ENCODE results near the gene FBXL16. TPM values are rescaled to one million over a fixed set of nuclear protein-coding genes. Genes with fewer than 3 reads are reported as not detected.
"Not testable (repeated sequence)": the region's sequence is repeated elsewhere in the genome, so short reads cannot be mapped to it uniquely, and the experiment has no call there.

The FBXL16 gene
- total and polyA plus RNA-seq, 2 experiments from 2014 or later, result 0.07 to 0.28 TPM

DNA sequence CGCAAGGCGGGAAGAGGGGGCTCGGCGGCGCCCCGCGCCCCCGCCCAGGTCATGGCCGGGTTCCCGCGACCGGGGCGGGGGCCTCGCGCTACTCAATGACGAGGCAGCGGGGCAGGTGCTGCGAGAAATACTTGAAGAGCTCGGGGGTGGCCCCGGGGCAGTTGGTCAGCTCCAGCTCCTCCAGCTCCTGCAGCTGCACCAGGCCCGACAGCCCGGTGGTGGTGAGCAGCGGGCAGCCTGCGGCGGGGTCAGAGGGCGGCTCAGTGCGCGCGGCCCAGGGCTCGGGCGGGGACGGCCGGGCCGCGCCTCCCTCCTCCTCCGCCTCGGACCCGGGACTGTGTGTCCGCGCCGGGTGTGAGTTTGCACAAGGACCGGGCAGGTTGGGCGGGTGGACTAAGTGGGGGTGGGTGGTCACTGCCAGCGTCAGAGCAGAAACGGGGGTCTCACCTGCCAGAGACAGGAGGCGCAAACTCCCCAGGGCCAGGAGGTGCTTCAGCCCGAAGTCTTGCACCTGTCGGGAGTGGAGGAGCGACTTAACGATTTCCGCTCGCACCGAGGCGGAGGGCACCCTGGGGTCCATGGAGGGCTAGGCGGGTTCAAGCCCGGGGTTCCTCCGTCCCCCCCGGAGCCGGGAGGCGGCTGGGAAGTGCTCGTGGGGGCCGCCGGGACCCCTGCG lies 11.3 kb downstream of the FBXL16 start:
- Histone ChIP-seq H3K79me2 (peaks cover 8% of the 10 kb centered on the region), H4K20me1 (ENCODE audit: insufficient read depth, poor library complexity, severe bottlenecking) (no peaks in the 10 kb centered on the region), H3K9me3 (ENCODE audit: low read depth) (no peaks in the 10 kb centered on the region), H3K27ac (no peak overlapping the region), H3K36me3 (replicated peaks; ENCODE audit: insufficient read depth, low read depth) (no peaks in the 10 kb centered on the region), H3K4me2 (peak overlapping the region; percentile 67), H3K27me3 (peaks cover 60% of the 10 kb centered on the region), H3K4me3 (no peak overlapping the region), H3K9me2 (replicated peaks; ENCODE audit: insufficient read depth) (no peaks in the 10 kb centered on the region), H3K4me1 (ENCODE audit: insufficient read depth) (peaks cover 9% of the 10 kb centered on the region), H2AFZ (no peak overlapping the region)
- TF ChIP-seq, protein P1, sequence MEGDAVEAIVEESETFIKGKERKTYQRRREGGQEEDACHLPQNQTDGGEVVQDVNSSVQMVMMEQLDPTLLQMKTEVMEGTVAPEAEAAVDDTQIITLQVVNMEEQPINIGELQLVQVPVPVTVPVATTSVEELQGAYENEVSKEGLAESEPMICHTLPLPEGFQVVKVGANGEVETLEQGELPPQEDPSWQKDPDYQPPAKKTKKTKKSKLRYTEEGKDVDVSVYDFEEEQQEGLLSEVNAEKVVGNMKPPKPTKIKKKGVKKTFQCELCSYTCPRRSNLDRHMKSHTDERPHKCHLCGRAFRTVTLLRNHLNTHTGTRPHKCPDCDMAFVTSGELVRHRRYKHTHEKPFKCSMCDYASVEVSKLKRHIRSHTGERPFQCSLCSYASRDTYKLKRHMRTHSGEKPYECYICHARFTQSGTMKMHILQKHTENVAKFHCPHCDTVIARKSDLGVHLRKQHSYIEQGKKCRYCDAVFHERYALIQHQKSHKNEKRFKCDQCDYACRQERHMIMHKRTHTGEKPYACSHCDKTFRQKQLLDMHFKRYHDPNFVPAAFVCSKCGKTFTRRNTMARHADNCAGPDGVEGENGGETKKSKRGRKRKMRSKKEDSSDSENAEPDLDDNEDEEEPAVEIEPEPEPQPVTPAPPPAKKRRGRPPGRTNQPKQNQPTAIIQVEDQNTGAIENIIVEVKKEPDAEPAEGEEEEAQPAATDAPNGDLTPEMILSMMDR (IDR thresholded peaks at IDR 0.05; ENCODE audit: poor library complexity), result no peak
- TF ChIP-seq EZH2 (IDR thresholded peaks at IDR 0.05; ENCODE audit: borderline replicate concordance), result peak; percentile 76
- DNase-seq (ENCODE audit: low spot score), result no peak
- 7% methylated on average over 33 of the region's 64 CpGs for WGBS (ENCODE audit: low lambda C conversion rate, missing lambda C conversion rate)

DNA sequence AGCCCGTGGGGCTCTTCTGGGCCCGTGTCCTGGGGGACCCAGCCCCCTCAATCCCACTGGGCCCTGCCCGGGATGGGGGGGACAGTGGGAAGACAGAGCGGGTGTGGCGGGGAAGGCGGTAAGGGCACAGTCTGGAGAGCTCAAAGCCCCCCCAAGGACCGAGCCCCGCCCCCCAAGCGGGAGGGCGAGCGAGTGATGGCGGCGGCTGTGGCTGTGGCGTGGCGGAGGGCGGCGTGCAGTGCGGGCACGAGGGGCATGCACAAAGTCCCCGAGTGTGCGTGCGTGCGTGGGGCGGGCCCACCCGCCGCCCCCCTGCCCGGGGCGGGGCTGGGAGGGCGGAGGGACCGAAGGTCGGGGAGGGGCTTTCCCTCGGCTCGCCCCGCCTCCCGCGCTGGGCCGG lies 11.8 kb downstream of the FBXL16 start:
- no peaks in the 10 kb centered on the region for H3K9me3 ChIP-seq (ENCODE audit: low read depth)
- TF ChIP-seq EZH2phosphoT487 (IDR thresholded peaks at IDR 0.05; ENCODE audit: low read depth, severe bottlenecking, unreplicated experiment) (peak; percentile 37), EZH2 (IDR thresholded peaks at IDR 0.05; ENCODE audit: borderline replicate concordance) (no peak)
- H3K79me2 ChIP-seq, result peaks cover 13% of the 10 kb centered on the region
- no peaks in the 10 kb centered on the region for H3K9me2 ChIP-seq (replicated peaks; ENCODE audit: insufficient read depth)
- H3K27me3 ChIP-seq, result peaks cover 54% of the 10 kb centered on the region
- H3K4me2 ChIP-seq, result peak overlapping the region; percentile 67
- H4K20me1 ChIP-seq (ENCODE audit: insufficient read depth, poor library complexity, severe bottlenecking), result no peaks in the 10 kb centered on the region
- WGBS (ENCODE audit: low lambda C conversion rate, missing lambda C conversion rate), result 18% methylated on average over 2 of the region's 37 CpGs
- H3K4me1 ChIP-seq (ENCODE audit: insufficient read depth), result peaks cover 12% of the 10 kb centered on the region
- H3K4me3 ChIP-seq, result no peak overlapping the region
- DNase-seq (ENCODE audit: low spot score), result no peak
- no peaks in the 10 kb centered on the region for H3K36me3 ChIP-seq (replicated peaks; ENCODE audit: insufficient read depth, low read depth)
- H2AFZ ChIP-seq, result no peak overlapping the region
- no peak overlapping the region for H3K27ac ChIP-seq

DNA sequence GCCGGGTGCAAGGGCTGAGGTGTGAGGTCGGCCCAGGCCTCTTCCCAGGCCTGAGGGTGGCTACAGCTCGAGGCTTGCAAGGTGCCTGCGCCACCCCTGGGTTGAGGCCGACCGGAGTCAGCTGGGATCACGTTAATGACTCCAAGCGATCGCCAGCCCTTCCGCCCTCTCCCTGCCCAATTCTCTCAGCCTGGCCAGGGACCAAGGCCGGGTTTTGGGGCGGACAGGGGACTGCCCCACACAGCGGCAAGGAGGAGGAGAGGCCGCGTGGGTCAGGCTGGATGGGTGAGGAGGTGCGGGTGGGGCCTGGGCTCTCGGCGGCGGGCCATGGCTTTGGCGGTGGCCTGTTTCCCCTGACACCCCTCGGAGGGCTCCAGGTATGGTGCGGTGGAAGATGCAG lies 12.2 kb downstream of the FBXL16 start:
- DNase-seq (ENCODE audit: low spot score), result no peak
- Histone ChIP-seq H3K4me1 (ENCODE audit: insufficient read depth) (peaks cover 12% of the 10 kb centered on the region), H3K79me2 (peaks cover 16% of the 10 kb centered on the region), H2AFZ (no peak overlapping the region), H3K4me2 (no peak overlapping the region), H4K20me1 (ENCODE audit: insufficient read depth, poor library complexity, severe bottlenecking) (no peaks in the 10 kb centered on the region), H3K4me3 (no peak overlapping the region), H3K27me3 (peaks cover 50% of the 10 kb centered on the region), H3K9me3 (ENCODE audit: low read depth) (no peaks in the 10 kb centered on the region), H3K36me3 (replicated peaks; ENCODE audit: insufficient read depth, low read depth) (no peaks in the 10 kb centered on the region), H3K27ac (no peak overlapping the region), H3K9me2 (replicated peaks; ENCODE audit: insufficient read depth) (no peaks in the 10 kb centered on the region)
- TF ChIP-seq, protein P1 (IDR thresholded peaks at IDR 0.05; ENCODE audit: poor library complexity), result no peak
- no peak for TF ChIP-seq EZH2 (IDR thresholded peaks at IDR 0.05; ENCODE audit: borderline replicate concordance)
- no peak for TF ChIP-seq EZH2phosphoT487 (IDR thresholded peaks at IDR 0.05; ENCODE audit: low read depth, severe bottlenecking, unreplicated experiment)
- WGBS (ENCODE audit: low lambda C conversion rate, missing lambda C conversion rate), result 52% methylated on average over 22 of the region's 22 CpGs

DNA sequence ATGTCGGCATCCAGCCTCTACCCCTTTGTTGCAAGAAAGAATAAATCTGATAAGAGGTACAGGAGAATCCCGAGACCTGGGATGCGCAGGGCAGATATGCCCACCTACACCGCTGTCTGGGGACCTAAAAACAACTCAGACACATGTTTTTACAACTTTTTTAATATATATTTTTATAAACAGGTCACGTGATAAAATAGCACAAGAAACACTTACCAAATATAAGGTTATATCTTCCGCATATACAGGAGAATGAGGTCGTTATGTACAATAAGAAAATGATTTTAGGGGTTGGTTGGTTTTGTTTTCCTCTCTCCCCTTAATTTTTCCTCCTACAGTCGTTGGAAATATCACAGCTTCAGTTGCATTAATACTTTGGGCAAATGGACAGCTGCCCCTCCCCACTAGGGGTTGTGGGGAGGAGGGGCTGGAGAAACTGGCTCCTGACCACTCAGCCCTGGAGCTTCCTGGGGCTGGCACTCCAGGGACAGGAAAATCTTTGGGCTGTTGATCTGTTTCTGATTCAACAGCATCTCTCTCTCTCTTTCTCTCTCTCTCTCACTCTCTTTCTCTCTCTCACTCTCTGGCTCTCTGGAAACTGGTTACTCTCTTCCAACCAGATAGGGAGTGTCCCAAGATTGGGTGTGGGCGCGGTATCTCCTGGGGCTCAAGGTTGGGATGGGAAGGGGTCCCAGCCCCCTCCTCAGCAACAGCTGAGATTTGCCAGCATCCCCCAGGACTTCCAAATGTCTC lies 13.1 kb downstream of the FBXL16 start:
- TF ChIP-seq, protein P1 (IDR thresholded peaks at IDR 0.05; ENCODE audit: poor library complexity), result no peak
- no peak for TF ChIP-seq EZH2phosphoT487 (IDR thresholded peaks at IDR 0.05; ENCODE audit: low read depth, severe bottlenecking, unreplicated experiment)
- TF ChIP-seq EZH2 (IDR thresholded peaks at IDR 0.05; ENCODE audit: borderline replicate concordance), result no peak
- Histone ChIP-seq H3K9me3 (ENCODE audit: low read depth) (no peaks in the 10 kb centered on the region), H3K79me2 (peaks cover 16% of the 10 kb centered on the region), H4K20me1 (ENCODE audit: insufficient read depth, poor library complexity, severe bottlenecking) (no peaks in the 10 kb centered on the region), H2AFZ (no peak overlapping the region), H3K4me1 (ENCODE audit: insufficient read depth) (peaks cover 12% of the 10 kb centered on the region), H3K27me3 (peaks cover 48% of the 10 kb centered on the region), H3K36me3 (replicated peaks; ENCODE audit: insufficient read depth, low read depth) (no peaks in the 10 kb centered on the region), H3K4me2 (no peak overlapping the region), H3K4me3 (no peak overlapping the region), H3K27ac (no peak overlapping the region), H3K9me2 (replicated peaks; ENCODE audit: insufficient read depth) (no peaks in the 10 kb centered on the region)
- DNase-seq (ENCODE audit: low spot score), result no peak
- 73% methylated on average over 10 of the region's 10 CpGs for WGBS (ENCODE audit: low lambda C conversion rate, missing lambda C conversion rate)

DNA sequence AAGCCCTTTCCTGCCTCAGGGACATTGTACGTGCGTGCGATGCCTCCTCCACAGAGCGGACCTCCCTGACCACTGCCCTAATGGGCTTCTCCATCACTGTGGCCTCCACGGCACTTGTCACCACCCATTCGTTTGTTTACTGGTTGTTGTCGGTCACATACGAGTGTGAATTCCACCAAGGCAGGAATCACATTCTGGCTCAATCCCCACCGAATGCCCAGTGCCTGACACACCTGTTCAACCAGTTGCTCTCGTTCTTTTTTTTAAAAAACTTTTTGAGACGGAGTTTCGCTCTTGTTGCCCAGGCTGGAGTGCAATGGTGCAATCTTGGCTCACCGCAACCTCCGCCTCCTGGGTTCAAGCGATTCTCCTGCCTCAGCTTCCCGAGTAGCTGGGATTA lies 14.4 kb downstream of the FBXL16 start:
- not testable (repeated sequence) for H3K4me2 ChIP-seq; H3K9me2 ChIP-seq (replicated peaks; ENCODE audit: insufficient read depth); H3K27ac ChIP-seq; H3K4me3 ChIP-seq; DNase-seq (ENCODE audit: low spot score); H3K9me3 ChIP-seq (ENCODE audit: low read depth); H4K20me1 ChIP-seq (ENCODE audit: insufficient read depth, poor library complexity, severe bottlenecking); H2AFZ ChIP-seq; H3K36me3 ChIP-seq (replicated peaks; ENCODE audit: insufficient read depth, low read depth)
- Histone ChIP-seq H3K27me3 (peaks cover 43% of the 10 kb centered on the region), H3K4me1 (ENCODE audit: insufficient read depth) (peaks cover 12% of the 10 kb centered on the region), H3K79me2 (peaks cover 16% of the 10 kb centered on the region)
- 90% methylated on average over 16 of the region's 16 CpGs for WGBS (ENCODE audit: low lambda C conversion rate, missing lambda C conversion rate)
